Heart left ventricle (tissue), 13 donors: ENCODE measurements around the gene NRIP2.

Experiments used
- POLR2A ChIP-seq, 2 donors: fragments of 450-650 bp; IDR thresholded peaks; one replicate each; pipeline ENCODE4 v1.6.1; 2017; ENCODE audit warnings: antibody characterized with exemption in 2 of 2, mild to moderate bottlenecking in 2 of 2, moderate library complexity in 2 of 2
- TF ChIP-seq, protein P1 (sequence below), 12 donors: fragments of 200-600 bp; sonication (generic) in 4 of 12; IDR thresholded peaks; one replicate each; pipeline versions ENCODE4 v1.5.0 to v1.8.0; 2018 to 2022; ENCODE audit warnings: antibody characterized with exemption in 12 of 12, mild to moderate bottlenecking in 5 of 12
- donor health status: ischemic (EF 13 %, LVEDD 7.1; RV severe dilation, severe dysfunction).
- donor health status: DM: no; HTN: yes; CAD: no.
- donor health status: DM: no; HTN: no; CAD: no.
- donor health status: ischemic (EF 25% LVEDD 6.9; RV normal size, moderate dysfunction).
- donor health status: ischemic (EF 25% LVEDD 5.7; RV mildly dilated, moderate dysfunction).
- donor health status: ischemic (EF 35%, LVEDD 5.7; RV mildly dilated, moderate dysfunction).
- donor health status: nonischemic (EF 11% LVEDD 7.7; RV severe dilation, severe dysfunction).
- donor health status: DM: yes; HTN: yes; CAD: no.
- donor health status: PGD.
- donor health status: ischemic (EF 29% LVEDD 5.4; RV normal size, mild dysfunction).
- donor health status: nonischemic (EF 23%, LVEDD 6.1; RV moderate dilation, normal function).

DNA sequence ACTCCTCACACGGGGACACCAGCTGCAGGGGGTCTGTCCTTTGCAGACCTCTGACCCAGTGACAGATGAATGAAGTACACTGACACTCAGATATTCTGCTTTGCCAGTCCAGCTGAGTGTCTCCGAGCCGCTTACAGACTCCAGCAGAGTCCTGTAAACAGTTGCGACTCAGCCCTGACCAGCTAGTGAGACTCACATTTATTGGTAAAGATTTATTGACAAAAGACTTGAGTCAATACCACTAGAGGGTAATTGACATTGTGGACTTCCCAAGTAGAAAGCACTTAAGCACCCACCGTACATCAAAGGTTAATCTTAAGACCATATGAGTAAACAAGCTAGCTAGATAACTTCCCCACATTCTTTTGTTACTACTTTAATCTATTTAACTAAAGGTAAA, 49.8 kb downstream of the NRIP2 start:
- TF ChIP-seq, protein P1, sequence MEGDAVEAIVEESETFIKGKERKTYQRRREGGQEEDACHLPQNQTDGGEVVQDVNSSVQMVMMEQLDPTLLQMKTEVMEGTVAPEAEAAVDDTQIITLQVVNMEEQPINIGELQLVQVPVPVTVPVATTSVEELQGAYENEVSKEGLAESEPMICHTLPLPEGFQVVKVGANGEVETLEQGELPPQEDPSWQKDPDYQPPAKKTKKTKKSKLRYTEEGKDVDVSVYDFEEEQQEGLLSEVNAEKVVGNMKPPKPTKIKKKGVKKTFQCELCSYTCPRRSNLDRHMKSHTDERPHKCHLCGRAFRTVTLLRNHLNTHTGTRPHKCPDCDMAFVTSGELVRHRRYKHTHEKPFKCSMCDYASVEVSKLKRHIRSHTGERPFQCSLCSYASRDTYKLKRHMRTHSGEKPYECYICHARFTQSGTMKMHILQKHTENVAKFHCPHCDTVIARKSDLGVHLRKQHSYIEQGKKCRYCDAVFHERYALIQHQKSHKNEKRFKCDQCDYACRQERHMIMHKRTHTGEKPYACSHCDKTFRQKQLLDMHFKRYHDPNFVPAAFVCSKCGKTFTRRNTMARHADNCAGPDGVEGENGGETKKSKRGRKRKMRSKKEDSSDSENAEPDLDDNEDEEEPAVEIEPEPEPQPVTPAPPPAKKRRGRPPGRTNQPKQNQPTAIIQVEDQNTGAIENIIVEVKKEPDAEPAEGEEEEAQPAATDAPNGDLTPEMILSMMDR (IDR thresholded peaks at IDR 0.05), result no peak
- no peak for TF ChIP-seq POLR2A (IDR thresholded peaks at IDR 0.05)
